GM18511 (cell line): ENCODE data around the gene ZNRF3.
"Not testable (repeated sequence)": the region's sequence is repeated elsewhere in the genome, so short reads cannot be mapped to it uniquely, and the experiment has no call there.

ENCODE experiments used
- ATAC-seq: cut with Tn5 transposase; IDR thresholded peaks from one replicate; pipeline ENCODE4 v1.9.1; 2021; ENCODE audit warnings: mild to moderate bottlenecking, moderate library complexity; ENCODE audit not compliant: unreplicated experiment

The ZNRF3 gene

GRCh38 chr22:29029202-29030000 is 146.0 kb downstream of the ZNRF3 start:
- ATAC-seq = no peak

- no peak for ATAC-seq
Observed at GRCh38 chr22:29030016-29030617, 146.7 kb downstream of the ZNRF3 start.

GRCh38 chr22:29030618-29031226 is 147.3 kb downstream of the ZNRF3 start:
- ATAC-seq = no peak

- ATAC-seq = no peak
Observed at GRCh38 chr22:29031227-29032011, 148.0 kb downstream of the ZNRF3 start.

- no peak for ATAC-seq
Observed at GRCh38 chr22:29032014-29032475, 148.7 kb downstream of the ZNRF3 start.

GRCh38 chr22:29032584-29032983 is 149.2 kb downstream of the ZNRF3 start:
- no peak for ATAC-seq

- ATAC-seq = no peak
Observed at GRCh38 chr22:29037340-29037932, 154.1 kb downstream of the ZNRF3 start.

- no peak for ATAC-seq
Observed at GRCh38 chr22:29039148-29039547, 155.8 kb downstream of the ZNRF3 start.

GRCh38 chr22:29039684-29040083 is 156.3 kb downstream of the ZNRF3 start:
- ATAC-seq = not testable (repeated sequence)

- ATAC-seq = no peak
Observed at GRCh38 chr22:29040385-29041275, 157.3 kb downstream of the ZNRF3 start.

- no peak for ATAC-seq
Observed at GRCh38 chr22:29041408-29041807, 158.0 kb downstream of the ZNRF3 start.

- no peak for ATAC-seq
Observed at GRCh38 chr22:29043906-29044575, 160.7 kb downstream of the ZNRF3 start.

- no peak for ATAC-seq
Observed at GRCh38 chr22:29044657-29045176, 161.3 kb downstream of the ZNRF3 start.

- no peak for ATAC-seq
Observed at GRCh38 chr22:29048822-29049654, 165.7 kb downstream of the ZNRF3 start.

- no peak for ATAC-seq
Observed at GRCh38 chr22:29049655-29050263, 166.4 kb downstream of the ZNRF3 start.

GRCh38 chr22:29050457-29050856 is 167.1 kb downstream of the ZNRF3 start:
- no peak for ATAC-seq

- ATAC-seq = no peak
Observed at GRCh38 chr22:29053048-29053702, 169.8 kb downstream of the ZNRF3 start.
